HG02623 (cell line): Measurements from ENCODE around the gene PUM2.
"Not testable (repeated sequence)": the region's sequence is repeated elsewhere in the genome, so short reads cannot be mapped to it uniquely, and the experiment has no call there.

Experiments used
- ATAC-seq: cut with Tn5 transposase; IDR thresholded peaks from one replicate; pipeline ENCODE4 v1.9.1; 2021; ENCODE audit warnings: moderate library complexity; ENCODE audit not compliant: unreplicated experiment

Gene PUM2

GRCh38 chr2:20294231-20294630, 56.4 kb downstream of the PUM2 start:
- ATAC-seq = no peak

GRCh38 chr2:20292984-20293383, 57.7 kb downstream of the PUM2 start:
- no peak for ATAC-seq

- no peak for ATAC-seq
Observed at GRCh38 chr2:20291846-20292408, 58.7 kb downstream of the PUM2 start.

GRCh38 chr2:20291106-20291564, 59.5 kb downstream of the PUM2 start:
- ATAC-seq = peak; percentile 43

- ATAC-seq = no peak
Observed at GRCh38 chr2:20288642-20289340, 61.9 kb downstream of the PUM2 start.

GRCh38 chr2:20282916-20283592, 67.6 kb downstream of the PUM2 start:
- no peak for ATAC-seq

GRCh38 chr2:20281876-20282275, 68.8 kb downstream of the PUM2 start:
- ATAC-seq = no peak

- ATAC-seq = no peak
Observed at GRCh38 chr2:20273042-20273441, 77.6 kb downstream of the PUM2 start.

- not testable (repeated sequence) for ATAC-seq
Observed at GRCh38 chr2:20268317-20268716, 82.3 kb downstream of the PUM2 start.

GRCh38 chr2:20267529-20267928, 83.1 kb downstream of the PUM2 start:
- ATAC-seq = no peak

- no peak for ATAC-seq
Observed at GRCh38 chr2:20264629-20265028, 86.0 kb downstream of the PUM2 start.

GRCh38 chr2:20257411-20257810, 93.2 kb downstream of the PUM2 start:
- ATAC-seq = no peak

- ATAC-seq = no peak
Observed at GRCh38 chr2:20254731-20255130, 95.9 kb downstream of the PUM2 start.

- no peak for ATAC-seq
Observed at GRCh38 chr2:20250436-20250835, 100.2 kb downstream of the PUM2 start.

- no peak for ATAC-seq
Observed at GRCh38 chr2:20249170-20249569, 101.5 kb downstream of the PUM2 start.

GRCh38 chr2:20247084-20247483, 103.6 kb downstream of the PUM2 start:
- ATAC-seq = no peak

GRCh38 chr2:20243637-20244036, 107.0 kb downstream of the PUM2 start:
- not testable (repeated sequence) for ATAC-seq

- no peak for ATAC-seq
Observed at GRCh38 chr2:20242727-20243377, 107.8 kb downstream of the PUM2 start.

- ATAC-seq = no peak
Observed at GRCh38 chr2:20241973-20242726, 108.5 kb downstream of the PUM2 start.

GRCh38 chr2:20240291-20240690, 110.4 kb downstream of the PUM2 start:
- ATAC-seq = not testable (repeated sequence)

GRCh38 chr2:20236496-20236895, 114.1 kb downstream of the PUM2 start:
- no peak for ATAC-seq
